Neural crest cell (in vitro differentiated cells): Measurements from ENCODE around the gene ZNF470. TPM values are rescaled to one million over a fixed set of nuclear protein-coding genes. Genes with fewer than 3 reads are reported as not detected.

Experiments
- DNase-seq: peaks from one replicate; pipeline ENCODE4 v3.0.0; 2021; ENCODE audit warnings: low read depth, mixed read lengths, low spot score
- H3K27ac Mint-ChIP-seq: one replicate; pipeline ENCODE4 v1.8.0; 2021; ENCODE audit warnings: mild to moderate bottlenecking, mixed read lengths; ENCODE audit not compliant: unreplicated experiment
- H3K27me3 Mint-ChIP-seq: 2 replicates; pipeline ENCODE4 v1.8.0; 2021; ENCODE audit warnings: low read depth, mild to moderate bottlenecking, mixed read lengths
- H3K36me3 Mint-ChIP-seq: 2 replicates; pipeline ENCODE4 v1.8.0; 2021; ENCODE audit warnings: low read depth, mild to moderate bottlenecking, mixed read lengths
- H3K4me1 Mint-ChIP-seq: 2 replicates; pipeline ENCODE4 v1.8.0; 2021; ENCODE audit warnings: mixed read lengths
- H3K4me3 Mint-ChIP-seq: one replicate; pipeline ENCODE4 v1.8.0; 2021; ENCODE audit warnings: mild to moderate bottlenecking, mixed read lengths
- H3K9me3 Mint-ChIP-seq: 2 replicates; pipeline ENCODE4 v1.8.0; 2021; ENCODE audit warnings: mixed read lengths
- total RNA-seq: library from RNA; stranded (reverse); gene quantifications from 2 replicates; pipeline ENCODE4 v1.2.1, GENCODE V29; 2021
- TF ChIP-seq, protein P1 (sequence below): fragments of 200-600 bp; sonication (generic); conservative IDR thresholded peaks from 2 replicates; pipeline ENCODE4 v1.5.0; 2021; ENCODE audit warnings: antibody characterized with exemption, mild to moderate bottlenecking

The ZNF470 gene
- total RNA-seq, 1 donor from 2014 or later = 8.4 TPM

DNA sequence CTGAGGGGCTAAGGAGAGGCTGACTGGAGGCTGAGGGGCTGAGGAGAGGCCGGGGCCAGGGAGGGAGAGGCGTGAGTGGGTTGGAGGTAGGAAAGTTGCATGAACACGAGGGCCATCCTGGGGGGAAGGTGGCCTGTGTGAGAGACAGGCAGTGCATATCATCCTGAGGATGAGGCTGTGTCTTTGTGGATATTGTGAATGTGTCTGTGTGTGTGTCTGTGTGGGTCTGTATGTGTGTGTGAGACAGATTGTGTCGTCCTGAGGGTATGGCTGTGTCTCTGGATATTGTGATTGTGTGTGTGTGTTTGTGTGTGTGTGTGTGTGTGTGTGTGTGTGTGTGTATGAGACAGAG is 28.3 kb downstream of the ZNF470 start:
- H3K9me3 Mint-ChIP-seq = peaks cover 28% of the 10 kb centered on the region

DNA sequence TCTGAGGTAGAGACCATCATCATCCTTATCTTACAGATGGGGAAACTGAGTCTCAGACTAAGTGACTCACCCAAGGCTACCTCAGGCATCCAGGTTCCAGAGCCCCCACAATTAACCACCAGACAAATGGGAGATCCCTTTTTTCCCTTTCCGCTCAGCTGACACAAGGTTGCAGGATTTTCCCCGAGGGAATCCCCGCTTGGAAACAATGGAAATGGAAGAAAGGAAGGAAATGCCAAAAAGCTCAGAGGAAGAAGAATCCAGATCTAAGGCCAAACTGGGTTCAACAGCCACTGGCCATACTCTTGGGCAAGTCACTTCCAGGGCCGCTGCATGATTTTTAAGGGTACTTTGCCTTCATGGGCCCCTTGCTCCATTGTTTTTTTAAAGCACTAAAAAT is 29.4 kb downstream of the ZNF470 start:
- H3K9me3 Mint-ChIP-seq = peaks cover 32% of the 10 kb centered on the region
- H3K27ac Mint-ChIP-seq = no peak overlapping the region
- H3K4me3 Mint-ChIP-seq = peak overlapping the region; percentile 94
- H3K4me1 Mint-ChIP-seq = peaks cover 12% of the 10 kb centered on the region
- H3K36me3 Mint-ChIP-seq = peaks cover 57% of the 10 kb centered on the region
- DNase-seq = no peak
- TF ChIP-seq, protein P1, sequence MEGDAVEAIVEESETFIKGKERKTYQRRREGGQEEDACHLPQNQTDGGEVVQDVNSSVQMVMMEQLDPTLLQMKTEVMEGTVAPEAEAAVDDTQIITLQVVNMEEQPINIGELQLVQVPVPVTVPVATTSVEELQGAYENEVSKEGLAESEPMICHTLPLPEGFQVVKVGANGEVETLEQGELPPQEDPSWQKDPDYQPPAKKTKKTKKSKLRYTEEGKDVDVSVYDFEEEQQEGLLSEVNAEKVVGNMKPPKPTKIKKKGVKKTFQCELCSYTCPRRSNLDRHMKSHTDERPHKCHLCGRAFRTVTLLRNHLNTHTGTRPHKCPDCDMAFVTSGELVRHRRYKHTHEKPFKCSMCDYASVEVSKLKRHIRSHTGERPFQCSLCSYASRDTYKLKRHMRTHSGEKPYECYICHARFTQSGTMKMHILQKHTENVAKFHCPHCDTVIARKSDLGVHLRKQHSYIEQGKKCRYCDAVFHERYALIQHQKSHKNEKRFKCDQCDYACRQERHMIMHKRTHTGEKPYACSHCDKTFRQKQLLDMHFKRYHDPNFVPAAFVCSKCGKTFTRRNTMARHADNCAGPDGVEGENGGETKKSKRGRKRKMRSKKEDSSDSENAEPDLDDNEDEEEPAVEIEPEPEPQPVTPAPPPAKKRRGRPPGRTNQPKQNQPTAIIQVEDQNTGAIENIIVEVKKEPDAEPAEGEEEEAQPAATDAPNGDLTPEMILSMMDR = no peak
- peaks cover 5% of the 10 kb centered on the region for H3K27me3 Mint-ChIP-seq

More for the DNA sequence above, 28.3 kb downstream of the ZNF470 start:
- H3K27me3 Mint-ChIP-seq = peaks cover 5% of the 10 kb centered on the region
- H3K36me3 Mint-ChIP-seq = peaks cover 48% of the 10 kb centered on the region
- H3K4me1 Mint-ChIP-seq = peaks cover 12% of the 10 kb centered on the region
- H3K27ac Mint-ChIP-seq = peak overlapping the region; percentile 99
- no peak for DNase-seq
- H3K4me3 Mint-ChIP-seq = peak overlapping the region; percentile 94
- TF ChIP-seq, protein P1 = no peak

DNA sequence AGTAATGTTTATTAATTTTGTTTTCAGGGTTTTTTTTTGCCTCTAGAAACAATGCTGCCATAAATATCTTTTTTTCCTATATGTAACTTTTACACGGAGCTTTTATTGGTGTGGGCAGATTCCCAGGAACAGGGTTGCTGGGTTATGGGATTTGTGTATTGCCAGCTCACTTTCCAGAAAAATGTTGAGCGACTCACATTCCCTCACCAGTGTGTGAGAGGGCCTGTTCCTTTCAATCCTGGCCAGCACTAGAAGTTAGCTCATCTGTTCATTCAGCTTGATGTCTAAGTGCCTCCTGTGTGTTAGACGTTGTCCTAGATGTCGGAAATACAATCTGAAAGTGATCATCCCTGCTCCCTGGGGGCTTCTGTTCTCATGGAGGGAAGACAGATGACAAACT is 30.4 kb downstream of the ZNF470 start:
- no peaks in the 10 kb centered on the region for H3K27me3 Mint-ChIP-seq
- no peak overlapping the region for H3K27ac Mint-ChIP-seq
- peak overlapping the region; percentile 94 for H3K4me3 Mint-ChIP-seq
- peaks cover 64% of the 10 kb centered on the region for H3K36me3 Mint-ChIP-seq
- H3K9me3 Mint-ChIP-seq = peaks cover 29% of the 10 kb centered on the region
- H3K4me1 Mint-ChIP-seq = peaks cover 12% of the 10 kb centered on the region
- no peak for DNase-seq
- TF ChIP-seq, protein P1 = no peak

DNA sequence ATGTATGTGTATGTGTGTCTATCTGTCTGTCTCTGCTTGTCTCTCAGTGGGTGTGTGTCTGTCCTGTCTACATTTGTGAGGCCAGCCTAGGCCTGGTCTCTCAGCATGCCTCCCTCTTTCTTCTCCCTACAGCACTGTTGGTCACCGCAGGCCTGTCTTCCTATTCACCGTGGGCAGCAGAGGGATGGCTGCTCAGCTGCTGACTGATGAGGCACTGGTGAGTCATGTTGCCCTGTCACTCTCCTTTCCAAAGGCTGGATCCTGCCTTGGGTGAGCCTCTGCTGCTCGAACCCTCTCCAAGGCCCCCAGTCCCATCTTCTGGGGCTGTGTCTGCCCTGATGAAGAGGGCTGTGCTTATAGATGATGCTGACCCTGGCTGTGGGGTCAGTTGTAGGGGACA is 34.1 kb downstream of the ZNF470 start:
- Mint-ChIP-seq H3K4me3 (no peak overlapping the region), H3K9me3 (peaks cover 34% of the 10 kb centered on the region), H3K36me3 (peaks cover 89% of the 10 kb centered on the region), H3K4me1 (peaks cover 1% of the 10 kb centered on the region), H3K27me3 (no peaks in the 10 kb centered on the region), H3K27ac (no peak overlapping the region)
- DNase-seq = no peak
- TF ChIP-seq, protein P1 = no peak

DNA sequence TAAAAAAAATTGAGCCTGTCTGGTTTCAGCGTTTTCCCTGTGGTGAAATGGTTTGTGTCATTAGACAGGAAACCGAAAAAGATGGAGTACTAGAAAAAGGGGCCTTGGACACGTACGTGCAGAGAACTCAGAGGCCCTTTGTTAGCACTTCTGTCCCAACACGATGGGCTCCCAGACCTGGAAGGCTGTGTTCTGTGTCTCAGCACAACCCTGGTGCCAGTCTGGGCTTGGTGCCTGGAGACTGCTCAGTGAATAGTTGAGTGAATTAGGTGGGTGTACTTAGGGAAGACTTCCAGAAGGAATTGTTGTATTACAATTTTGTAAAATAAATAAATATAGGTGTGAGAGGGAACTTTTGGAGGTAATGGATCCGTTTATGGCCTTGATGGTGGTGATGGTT is 36.6 kb downstream of the ZNF470 start:
- TF ChIP-seq, protein P1 = no peak
- Mint-ChIP-seq H3K27ac (no peak overlapping the region), H3K27me3 (no peaks in the 10 kb centered on the region), H3K4me3 (no peak overlapping the region), H3K9me3 (peaks cover 34% of the 10 kb centered on the region), H3K4me1 (no peaks in the 10 kb centered on the region), H3K36me3 (peaks cover 89% of the 10 kb centered on the region)
- DNase-seq = no peak
